GM12892 (cell line): ENCODE data around the gene GAD1.

ENCODE experiments used
- POLR2A ChIP-seq: IDR thresholded peaks from 2 replicates; pipeline ENCODE4 v1.6.1; 2011; ENCODE audit warnings: low read depth, low read length, control low read depth
- POLR2AphosphoS5 ChIP-seq: IDR thresholded peaks from 2 replicates; pipeline ENCODE4 v1.6.1; 2011; ENCODE audit warnings: low read depth, low read length, control low read depth
- TAF1 ChIP-seq: IDR thresholded peaks from 2 replicates; pipeline ENCODE4 v1.6.1; 2011; ENCODE audit warnings: low read depth, mild to moderate bottlenecking, control low read depth, low read length, borderline replicate concordance

DNA sequence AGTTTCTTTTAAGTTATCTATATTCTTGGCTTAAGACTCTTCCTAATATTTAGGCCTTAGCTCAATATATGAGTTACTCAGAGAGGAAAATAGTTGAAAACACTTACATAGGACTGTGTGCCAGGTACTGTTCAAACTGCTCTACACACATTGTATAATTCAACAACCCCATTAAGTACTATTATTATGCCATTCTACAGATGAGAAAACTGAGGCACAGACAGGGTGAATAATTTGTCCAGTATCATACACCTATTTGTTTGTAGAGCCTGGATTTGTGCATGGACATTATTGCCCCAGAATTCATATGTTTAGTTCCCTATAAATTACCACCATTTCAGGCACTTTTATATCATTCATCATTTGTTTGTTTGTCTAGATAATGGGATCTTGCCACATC lies 17.7 kb upstream of the GAD1 start:
- TF ChIP-seq POLR2AphosphoS5 (no peak), POLR2A (no peak), TAF1 (no peak)
